ENCODE results near the gene MFAP2.

The MFAP2 gene

GRCh38 chr1:16926491-16927073 is 53.8 kb downstream of the MFAP2 start:
- DNase-seq = no peak

GRCh38 chr1:16925635-16926490 is 54.6 kb downstream of the MFAP2 start:
- no peak for DNase-seq

GRCh38 chr1:16924919-16925477 is 55.4 kb downstream of the MFAP2 start:
- DNase-seq = no peak
